IMR-90 (cell line): ENCODE results near the gene RAD17. TPM values are rescaled to one million over a fixed set of nuclear protein-coding genes. Genes with fewer than 3 reads are reported as not detected.

ENCODE experiments used
- ATAC-seq: fragments of 200-7000 bp; cut with Tn5 transposase; 2 replicates; pipeline ENCODE4 v1.9.1; 2020; ENCODE audit warnings: low read depth, mild to moderate bottlenecking, moderate library complexity
- BruUV-seq: library from RNA; stranded (reverse); fragments of 400-500 nt; replicated peaks from 2 replicates; lab custom pipeline; 2021; lab: Mats Ljungman, UMichigan
- CTCF ChIA-PET: fragments of 300-600 bp; formaldehyde crosslinking; extraction: SDS; loops from one replicate; lab custom pipeline; 2021; ENCODE audit warnings: antibody characterized with exemption; lab: Yijun Ruan, JAX
- POLR2A ChIA-PET: fragments of 300-600 bp; sonication (Branson Sonifier 250); formaldehyde crosslinking; loops from one replicate; lab custom pipeline; 2022; ENCODE audit warnings: antibody characterized with exemption; ENCODE audit not compliant: unreplicated experiment; lab: Charles Lee
- DNase-seq: peaks from one replicate; pipeline ENCODE4 v3.0.0; 2013
- H2AFZ ChIP-seq: replicated peaks from 2 replicates; pipeline ENCODE3; 2013; ENCODE audit warnings: low read length, mild to moderate bottlenecking; ENCODE audit not compliant: poor library complexity
- H2AK5ac ChIP-seq: 2 replicates; pipeline ENCODE4 v1.6.1; 2013; ENCODE audit warnings: low read depth, low read length, inconsistent platforms
- H2AK9ac ChIP-seq: replicated peaks from 2 replicates; pipeline ENCODE3; 2013; ENCODE audit warnings: mild to moderate bottlenecking, low read depth, low read length, moderate library complexity; ENCODE audit not compliant: poor library complexity
- H2BK120ac ChIP-seq: 2 replicates; pipeline ENCODE4 v1.6.1; 2013; ENCODE audit warnings: low read depth, low read length, inconsistent platforms
- H2BK15ac ChIP-seq: 3 replicates; pipeline ENCODE4 v1.6.1; 2013; ENCODE audit warnings: low read depth, low read length, inconsistent platforms
- H2BK20ac ChIP-seq: 2 replicates; pipeline ENCODE4 v1.6.1; 2013; ENCODE audit warnings: low read depth, mild to moderate bottlenecking, inconsistent platforms, low read length, moderate library complexity
- H2BK5ac ChIP-seq: 2 replicates; pipeline ENCODE4 v1.6.1; 2013; ENCODE audit warnings: mild to moderate bottlenecking, low read depth, low read length, inconsistent platforms; ENCODE audit not compliant: poor library complexity, severe bottlenecking
- H3K14ac ChIP-seq: replicated peaks from 2 replicates; pipeline ENCODE4 v1.6.1; 2013; ENCODE audit warnings: low read depth, low read length, inconsistent platforms
- H3K18ac ChIP-seq: 2 replicates; pipeline ENCODE4 v1.6.1; 2013; ENCODE audit warnings: low read depth, low read length, control low read depth
- H3K23ac ChIP-seq: 2 replicates; pipeline ENCODE4 v1.6.1; 2013; ENCODE audit warnings: low read depth, low read length, inconsistent platforms
- H3K27ac ChIP-seq: 2 replicates; pipeline ENCODE4 v1.5.1; 2013; ENCODE audit warnings: mild to moderate bottlenecking, control low read depth, low read length; ENCODE audit not compliant: insufficient read depth
- H3K27me3 ChIP-seq: 2 replicates; pipeline ENCODE4 v1.6.1; 2013; ENCODE audit warnings: low read length; ENCODE audit not compliant: control insufficient read depth, insufficient read depth
- H3K36me3 ChIP-seq: 2 replicates; pipeline ENCODE4 v1.6.1; 2013; ENCODE audit warnings: low read length, mixed read lengths; ENCODE audit not compliant: control insufficient read depth, insufficient read depth
- H3K4ac ChIP-seq: 2 replicates; pipeline ENCODE4 v1.6.1; 2013; ENCODE audit warnings: low read depth, low read length, inconsistent platforms
- H3K4me1 ChIP-seq: 2 replicates; pipeline ENCODE4 v1.6.1; 2013; ENCODE audit warnings: low read length, mixed read lengths; ENCODE audit not compliant: control insufficient read depth, insufficient read depth
- H3K4me2 ChIP-seq: 2 replicates; pipeline ENCODE4 v1.6.1; 2013; ENCODE audit warnings: low read depth, mild to moderate bottlenecking, control low read depth, low read length, moderate library complexity
- H3K4me3 ChIP-seq: 2 replicates; pipeline ENCODE4 v1.5.1; 2013; ENCODE audit warnings: low read depth, mild to moderate bottlenecking, control low read depth, low read length, moderate library complexity; ENCODE audit not compliant: insufficient read depth
- H3K56ac ChIP-seq: 2 replicates; pipeline ENCODE4 v1.6.1; 2013; ENCODE audit warnings: low read length, inconsistent platforms; ENCODE audit not compliant: insufficient read depth; ENCODE audit errors: extremely low read depth
- H3K79me1 ChIP-seq, 2 experiments: 2 replicates each; pipeline ENCODE4 v1.6.1; 2013; ENCODE audit warnings: low read length in 2 of 2, inconsistent platforms in 1 of 2, low read depth in 1 of 2
- H3K9ac ChIP-seq: 2 replicates; pipeline ENCODE4 v1.6.1; 2013; ENCODE audit warnings: low read depth, low read length, control low read depth
- H3K9me1 ChIP-seq: 2 replicates; pipeline ENCODE4 v1.6.1; 2013; ENCODE audit warnings: low read length, inconsistent platforms; ENCODE audit not compliant: insufficient read depth
- H3K9me3 ChIP-seq: 2 replicates; pipeline ENCODE4 v1.6.1; 2013; ENCODE audit warnings: low read length; ENCODE audit not compliant: control insufficient read depth, insufficient read depth
- H4K20me1 ChIP-seq: 2 replicates; pipeline ENCODE4 v1.6.1; 2013; ENCODE audit warnings: low read length, inconsistent platforms; ENCODE audit not compliant: insufficient read depth
- H4K5ac ChIP-seq: 2 replicates; pipeline ENCODE4 v1.6.1; 2013; ENCODE audit warnings: mild to moderate bottlenecking, low read depth, low read length, control low read depth
- H4K8ac ChIP-seq, 2 experiments: 2 replicates each; pipeline ENCODE4 v1.6.1; 2013; ENCODE audit warnings: low read depth in 2 of 2, low read length in 2 of 2, control low read depth in 1 of 2, inconsistent platforms in 1 of 2
- H4K91ac ChIP-seq: 2 replicates; pipeline ENCODE4 v1.6.1; 2013; ENCODE audit warnings: low read depth, low read length, inconsistent platforms; ENCODE audit not compliant: insufficient read depth
- BHLHE40 ChIP-seq: fragments of 150-350 bp; IDR thresholded peaks from 2 replicates; pipeline ENCODE4 v1.6.1; 2016; ENCODE audit warnings: mild to moderate bottlenecking, low read depth, low read length
- CEBPB ChIP-seq: IDR thresholded peaks from 2 replicates; pipeline ENCODE4 v1.6.1; 2012; ENCODE audit warnings: low read depth, low read length, improper control_type of control experiment
- FOS ChIP-seq: fragments of 150-350 bp; IDR thresholded peaks from 2 replicates; pipeline ENCODE4 v1.6.1; 2016; ENCODE audit warnings: low read depth, low read length
- MAFK ChIP-seq: IDR thresholded peaks from 2 replicates; pipeline ENCODE4 v1.6.1; 2012; ENCODE audit warnings: low read depth, low read length, improper control_type of control experiment
- RAD21 ChIP-seq: IDR thresholded peaks from 2 replicates; pipeline ENCODE4 v1.6.1; 2012; ENCODE audit warnings: low read length, improper control_type of control experiment
- SMC3 ChIP-seq: fragments of 150-350 bp; IDR thresholded peaks from 2 replicates; pipeline ENCODE4 v1.6.1; 2016; ENCODE audit warnings: low read depth, mild to moderate bottlenecking, antibody characterized with exemption, low read length, moderate library complexity
- USF2 ChIP-seq: fragments of 150-350 bp; IDR thresholded peaks from 2 replicates; pipeline ENCODE4 v1.6.1; 2017; ENCODE audit warnings: mild to moderate bottlenecking, antibody characterized with exemption, low read length, low read depth
- WGBS, 2 experiments: methylation state at CpG; one replicate each; pipeline versions ENCODE4 v1.1.5 to v1.1.7; 2013; ENCODE audit warnings: missing lambda C conversion rate in 2 of 2; ENCODE audit not compliant: insufficient read length in 1 of 2; ENCODE audit errors: extremely low coverage in 2 of 2; 5-methylcytosine and 5-hydroxymethylcytosine counted together
- dilution Hi-C: fragments of 300-500 bp; cut with HindIII; formaldehyde crosslinking; loops from one replicate; pipeline ENCODE4 v1.14.3; 2018; ENCODE audit warnings: low sequenced_read_pairs; ENCODE audit not compliant: unreplicated experiment
- in situ Hi-C: fragments of 300-500 bp; cut with MboI; formaldehyde crosslinking; loops from 3 replicates; pipeline ENCODE4 v1.14.3; 2019; ENCODE audit warnings: low sequenced_read_pairs, inconsistent platforms, mixed read lengths
- intact Hi-C: fragments of 100-400 bp; cut with micrococcal nuclease; formaldehyde crosslinking; loops from 2 replicates; pipeline ENCODE4 v1.10.0; 2022
- polyA plus RNA-seq, 3 experiments: library from polyadenylated mRNA; depleted of rRNA; stranded (reverse); fragments of >200 nt; gene quantifications; 2 replicates each; pipeline ENCODE4 v1.2.3, GENCODE V29; 2012; ENCODE audit warnings: low replicate concordance in 1 of 3
- total RNA-seq: library from RNA; depleted of rRNA; stranded (reverse); fragments of >200 nt; gene quantifications from 2 replicates; pipeline ENCODE4 v1.2.3, GENCODE V29; 2012

The RAD17 gene
- total and polyA plus RNA-seq, 2 of the 4 experiments (the other 2 are of a cell fraction): 10.9 to 11.4 TPM

DNA sequence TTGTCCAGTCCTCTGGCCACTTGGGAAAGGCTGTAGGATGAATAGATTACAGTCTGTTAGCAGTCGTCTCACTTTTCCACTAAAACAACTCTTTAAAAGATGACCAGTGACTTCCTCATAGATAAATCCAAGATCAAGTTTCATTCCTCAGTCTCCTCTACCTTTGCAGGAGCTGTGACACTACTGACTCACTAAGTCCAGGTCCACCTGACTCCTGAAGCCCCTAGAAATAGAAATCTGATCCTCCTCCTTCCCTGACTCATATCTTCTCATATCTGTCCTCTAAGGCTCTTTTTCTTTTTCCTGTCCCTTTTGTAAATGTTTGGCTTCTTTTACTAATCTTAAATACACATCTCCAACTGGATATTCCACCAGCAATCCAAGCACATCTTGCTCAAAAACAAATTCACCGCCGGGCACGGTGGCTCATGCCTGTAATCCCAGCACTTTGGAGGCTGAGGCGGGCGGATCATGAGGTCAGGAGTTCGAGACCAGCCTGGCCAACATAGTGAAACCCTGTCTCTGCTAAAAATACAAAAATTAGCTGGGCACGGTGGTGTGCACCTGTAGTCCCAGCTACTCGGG lies 39.6 kb upstream of the RAD17 start:
- H4K8ac ChIP-seq: no peak overlapping the region

More for the DNA sequence above, 39.6 kb upstream of the RAD17 start:
- intact Hi-C loops: loop anchor here (5.0 kb wide), 2 partner anchors 93 to 143 kb away; partner anchors contain the start of gene CENPH
- Histone ChIP-seq H2BK15ac (no peak overlapping the region), H3K14ac (no peak overlapping the region), H3K4me1 (peaks cover 3% of the 10 kb centered on the region), H3K9me3 (no peaks in the 10 kb centered on the region), H2BK120ac (no peak overlapping the region), H3K23ac (no peak overlapping the region), H3K27me3 (no peaks in the 10 kb centered on the region), H4K20me1 (no peaks in the 10 kb centered on the region), H3K9me1 (peaks cover 4% of the 10 kb centered on the region; the same call in 1 of the 2 replicates), H3K9ac (no peak overlapping the region), H2AK9ac (no peak overlapping the region), H3K4me2 (no peak overlapping the region), H2BK20ac (no peak overlapping the region), H2AK5ac (no peak overlapping the region), H4K5ac (no peak overlapping the region), H3K4me3 (no peak overlapping the region), H2AFZ (no peak overlapping the region), H3K27ac (no peak overlapping the region), H2BK5ac (no peak overlapping the region), H3K56ac (no peak overlapping the region), H3K79me1 (peaks cover 0 to 3% of the 10 kb centered on the region in 2 experiments; a peak in 1 of 4 replicates), H3K36me3 (no peaks in the 10 kb centered on the region), H3K4ac (no peak overlapping the region), H4K91ac (no peak overlapping the region), H3K18ac (no peak overlapping the region)
- TF ChIP-seq FOS (no peak), MAFK (no peak), CEBPB (no peak), BHLHE40 (no peak), RAD21 (no peak), SMC3 (no peak), USF2 (no peak)
- ChIA-PET CTCF (no interaction called here), POLR2A (no interaction called here)
- peak; percentile 39 for DNase-seq
- no TSS peak for BruUV-seq
- dilution Hi-C loops: no loop called here
- no peak for ATAC-seq
- in situ Hi-C loops: loop anchor here (5.0 to 10.0 kb wide), 2 partner anchors 38 to 215 kb away; no protein-coding TSS in a partner anchor
- WGBS, 2 experiments: no CpG with 5 or more reads among the region's 9 CpGs
